WTC11 (cell line): Measurements from ENCODE around the gene ESYT2. TPM values are rescaled to one million over a fixed set of nuclear protein-coding genes. Genes with fewer than 3 reads are reported as not detected.
A peak's percentile ranks its signal among the peaks of the same experiment; 100 is the strongest.

ENCODE experiments used
- ATAC-seq: fragments of 200-7000 bp; cut with Tn5 transposase; 2 replicates; pipeline ENCODE4 v1.10.0; 2021; ENCODE audit warnings: mild to moderate bottlenecking, moderate library complexity
- CTCF ChIA-PET: fragments of 300-600 bp; sonication (Branson Sonifier 250); formaldehyde crosslinking; loops from one replicate; lab custom pipeline; 2021; ENCODE audit warnings: antibody characterized with exemption; lab: Charles Lee
- POLR2A ChIA-PET: fragments of 350-600 bp; sonication (Branson Sonifier 250); formaldehyde crosslinking; loops from one replicate; lab custom pipeline; 2021; ENCODE audit warnings: antibody characterized with exemption; lab: Charles Lee
- DNase-seq: peaks from one replicate; pipeline ENCODE4 v3.0.0; 2021; ENCODE audit warnings: low spot score
- H3K27ac Mint-ChIP-seq: 2 replicates; pipeline ENCODE4 v1.8.0; 2021; ENCODE audit warnings: mixed read lengths
- H3K27me3 Mint-ChIP-seq: 2 replicates; pipeline ENCODE4 v1.8.0; 2021; ENCODE audit warnings: low read depth, mild to moderate bottlenecking, moderate library complexity, mixed read lengths
- H3K36me3 Mint-ChIP-seq: 2 replicates; pipeline ENCODE4 v1.8.0; 2021; ENCODE audit warnings: mixed read lengths
- H3K4me1 Mint-ChIP-seq: 2 replicates; pipeline ENCODE4 v1.8.0; 2022; ENCODE audit warnings: mixed read lengths
- H3K4me3 Mint-ChIP-seq: 2 replicates; pipeline ENCODE4 v1.8.0; 2021; ENCODE audit warnings: mild to moderate bottlenecking, moderate library complexity, mixed read lengths
- H3K9me3 Mint-ChIP-seq: 2 replicates; pipeline ENCODE4 v1.8.0; 2021; ENCODE audit warnings: mixed read lengths
- AR ChIP-seq: fragments of 250-450 bp; sonication (Bioruptor Pico); IDR thresholded peaks from 2 replicates; pipeline ENCODE4 v1.9.0; 2021; ENCODE audit warnings: mild to moderate bottlenecking
- CTCF ChIP-seq: fragments of 200-600 bp; IDR thresholded peaks from 2 replicates; pipeline ENCODE4 v1.8.0; 2022; ENCODE audit warnings: antibody characterized with exemption
- E2F1 ChIP-seq: sonication (generic); formaldehyde crosslinking; IDR thresholded peaks from 2 replicates; pipeline ENCODE4 v1.8.0; 2022; ENCODE audit warnings: mild to moderate bottlenecking, missing genetic modification reagents
- ERG ChIP-seq: fragments of 250-450 bp; sonication (Bioruptor Pico); IDR thresholded peaks from 2 replicates; pipeline ENCODE4 v1.8.0; 2021; ENCODE audit warnings: mild to moderate bottlenecking
- ESRRA ChIP-seq: sonication (generic); formaldehyde crosslinking; IDR thresholded peaks from 2 replicates; pipeline ENCODE4 v1.8.1; 2022; ENCODE audit warnings: mild to moderate bottlenecking, missing genetic modification reagents, borderline replicate concordance
- FOXJ3 ChIP-seq: sonication (generic); formaldehyde crosslinking; IDR thresholded peaks from 2 replicates; pipeline ENCODE4 v1.9.0; 2021; ENCODE audit warnings: missing genetic modification reagents, mild to moderate bottlenecking, borderline replicate concordance
- FOXK1 ChIP-seq: sonication (generic); formaldehyde crosslinking; IDR thresholded peaks from 2 replicates; pipeline ENCODE4 v1.8.0; 2022; ENCODE audit warnings: mild to moderate bottlenecking, moderate library complexity, missing genetic modification reagents
- FOXP1 ChIP-seq: sonication (generic); formaldehyde crosslinking; IDR thresholded peaks from 2 replicates; pipeline ENCODE4 v1.8.0; 2022; ENCODE audit warnings: missing genetic modification reagents, mild to moderate bottlenecking, moderate library complexity, borderline replicate concordance
- HMGA2 ChIP-seq: fragments of 250-450 bp; sonication (Bioruptor Pico); IDR thresholded peaks from 2 replicates; pipeline ENCODE4 v1.4.0; 2021; ENCODE audit warnings: mild to moderate bottlenecking, moderate library complexity
- MAX ChIP-seq: sonication (generic); formaldehyde crosslinking; IDR thresholded peaks from 2 replicates; pipeline ENCODE4 v1.8.0; 2022; ENCODE audit warnings: mild to moderate bottlenecking, missing genetic modification reagents
- MYBL2 ChIP-seq: sonication (generic); formaldehyde crosslinking; IDR thresholded peaks from 2 replicates; pipeline ENCODE4 v1.8.1; 2023; ENCODE audit warnings: mild to moderate bottlenecking, moderate library complexity, missing genetic modification reagents
- NR1H2 ChIP-seq: sonication (generic); formaldehyde crosslinking; IDR thresholded peaks from 2 replicates; pipeline ENCODE4 v1.9.0; 2021; ENCODE audit warnings: mild to moderate bottlenecking, moderate library complexity, missing genetic modification reagents
- NR2C2 ChIP-seq: sonication (generic); formaldehyde crosslinking; IDR thresholded peaks from 2 replicates; pipeline ENCODE4 v1.8.0; 2022; ENCODE audit warnings: mild to moderate bottlenecking, missing genetic modification reagents
- RORB ChIP-seq: fragments of 250-450 bp; sonication (Bioruptor Pico); IDR thresholded peaks from 2 replicates; pipeline ENCODE4 v1.9.0; 2021; ENCODE audit warnings: mild to moderate bottlenecking
- STAT6 ChIP-seq: sonication (generic); formaldehyde crosslinking; conservative IDR thresholded peaks from 2 replicates; pipeline ENCODE4 v1.8.1; 2023; ENCODE audit warnings: mild to moderate bottlenecking, low read depth, missing genetic modification reagents, moderate library complexity
- ZBTB21 ChIP-seq: sonication (generic); formaldehyde crosslinking; IDR thresholded peaks from 2 replicates; pipeline ENCODE4 v1.8.1; 2023; ENCODE audit warnings: mild to moderate bottlenecking, missing genetic modification reagents, borderline replicate concordance
- ZBTB43 ChIP-seq: sonication (generic); formaldehyde crosslinking; IDR thresholded peaks from 2 replicates; pipeline ENCODE4 v1.8.1; 2023; ENCODE audit warnings: mild to moderate bottlenecking, missing genetic modification reagents
- ZNF219 ChIP-seq: sonication (generic); formaldehyde crosslinking; IDR thresholded peaks from 2 replicates; pipeline ENCODE4 v1.8.0; 2023; ENCODE audit warnings: missing genetic modification reagents, mild to moderate bottlenecking, borderline replicate concordance
- ZNF396 ChIP-seq: fragments of 250-450 bp; sonication (Bioruptor Pico); IDR thresholded peaks from 2 replicates; pipeline ENCODE4 v1.8.0; 2021; ENCODE audit warnings: mild to moderate bottlenecking, moderate library complexity, borderline replicate concordance
- ZNF423 ChIP-seq: fragments of 250-450 bp; sonication (Bioruptor Pico); IDR thresholded peaks from 2 replicates; pipeline ENCODE4 v2.1.2; 2022; ENCODE audit warnings: mild to moderate bottlenecking, moderate library complexity
- total RNA-seq: library from RNA; stranded (reverse); gene quantifications from 3 replicates; pipeline ENCODE4 v1.2.3, GENCODE V29; 2021

Gene ESYT2
- total RNA-seq, 1 experiment from 2014 or later: 45.1 TPM

- ChIA-PET CTCF (no interaction called here), POLR2A (no interaction called here)
- ATAC-seq: no peak
- TF ChIP-seq ZBTB43: no peak
- TF ChIP-seq MAX (CRISPR knock-in tag): no peak
- TF ChIP-seq FOXK1 (CRISPR knock-in tag): no peak
- no peak for TF ChIP-seq MYBL2 (CRISPR knock-in tag)
- TF ChIP-seq ESRRA (CRISPR knock-in tag): no peak
- no peak for TF ChIP-seq ZNF423 (CRISPR knock-in tag)
- no peak for TF ChIP-seq AR (CRISPR knock-in tag)
- TF ChIP-seq E2F1 (CRISPR knock-in tag): no peak
- TF ChIP-seq FOXJ3 (CRISPR knock-in tag): no peak
- Mint-ChIP-seq H3K4me1 (peaks cover 36% of the 10 kb centered on the region), H3K27me3 (peaks cover 14% of the 10 kb centered on the region), H3K4me3 (no peak overlapping the region), H3K27ac (no peak overlapping the region), H3K36me3 (peaks cover 8% of the 10 kb centered on the region; the same call in 1 of the 2 replicates), H3K9me3 (peaks cover 7% of the 10 kb centered on the region; the same call in 1 of the 2 replicates)
- no peak for DNase-seq
Measured at GRCh38 chr7:158831738-158832091, 2.4 kb upstream of the ESYT2 start.

- Mint-ChIP-seq H3K27me3 (peaks cover 10% of the 10 kb centered on the region), H3K27ac (peak overlapping the region; percentile 46), H3K36me3 (peaks cover 7% of the 10 kb centered on the region), H3K4me3 (peak overlapping the region; percentile 73), H3K9me3 (no peaks in the 10 kb centered on the region), H3K4me1 (peaks cover 38% of the 10 kb centered on the region)
- ChIA-PET POLR2A (no interaction called here), CTCF (interaction anchor here (0.6 to 1.1 kb wide), 3 partner anchors 33 to 146 kb away, joined by 3 read pairs; no protein-coding TSS in a partner anchor)
- DNase-seq: no peak
- ATAC-seq: no peak
- TF ChIP-seq ZBTB21 (CRISPR knock-in tag) (no peak), NR2C2 (CRISPR knock-in tag) (no peak), ERG (no peak), HMGA2 (CRISPR knock-in tag) (no peak), AR (CRISPR knock-in tag) (no peak), FOXP1 (CRISPR knock-in tag) (no peak), ZNF396 (CRISPR knock-in tag) (no peak), RORB (CRISPR knock-in tag) (no peak), ZNF219 (CRISPR knock-in tag) (no peak), STAT6 (no peak), CTCF (no peak), FOXJ3 (CRISPR knock-in tag) (no peak), NR1H2 (CRISPR knock-in tag) (no peak)
Measured at GRCh38 chr7:158830211-158830723, 958 bp upstream of the ESYT2 start.
